GM12873 (cell line): Measurements from ENCODE around the gene TBCC.

Experiments used
- TF ChIP-seq, protein P1 (sequence below): IDR thresholded peaks from 2 replicates; pipeline ENCODE4 v1.5.1; 2012; ENCODE audit warnings: low read depth, mild to moderate bottlenecking, moderate library complexity, low read length, control low read depth; ENCODE audit not compliant: insufficient read depth; ENCODE audit errors: missing control alignments

Gene TBCC

DNA sequence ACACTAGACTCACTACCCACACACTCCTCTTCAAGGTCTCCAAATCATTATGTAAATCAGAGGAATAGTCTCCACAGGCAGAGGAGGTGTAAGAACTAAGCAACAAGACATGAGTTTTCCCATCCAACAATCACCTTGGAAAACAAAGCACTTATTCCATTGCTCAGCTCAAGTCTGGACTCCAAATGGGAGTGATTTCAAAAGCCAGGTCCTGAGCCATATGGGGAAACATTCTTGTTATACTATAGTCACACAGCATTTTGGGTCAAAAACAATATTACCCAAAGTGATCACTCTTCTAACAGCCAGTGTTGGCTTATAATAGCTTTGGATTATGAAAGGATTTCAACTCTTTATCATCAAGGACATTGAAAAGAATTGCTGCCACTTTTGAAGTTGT is 19.9 kb downstream of the TBCC start:
- TF ChIP-seq, protein P1, sequence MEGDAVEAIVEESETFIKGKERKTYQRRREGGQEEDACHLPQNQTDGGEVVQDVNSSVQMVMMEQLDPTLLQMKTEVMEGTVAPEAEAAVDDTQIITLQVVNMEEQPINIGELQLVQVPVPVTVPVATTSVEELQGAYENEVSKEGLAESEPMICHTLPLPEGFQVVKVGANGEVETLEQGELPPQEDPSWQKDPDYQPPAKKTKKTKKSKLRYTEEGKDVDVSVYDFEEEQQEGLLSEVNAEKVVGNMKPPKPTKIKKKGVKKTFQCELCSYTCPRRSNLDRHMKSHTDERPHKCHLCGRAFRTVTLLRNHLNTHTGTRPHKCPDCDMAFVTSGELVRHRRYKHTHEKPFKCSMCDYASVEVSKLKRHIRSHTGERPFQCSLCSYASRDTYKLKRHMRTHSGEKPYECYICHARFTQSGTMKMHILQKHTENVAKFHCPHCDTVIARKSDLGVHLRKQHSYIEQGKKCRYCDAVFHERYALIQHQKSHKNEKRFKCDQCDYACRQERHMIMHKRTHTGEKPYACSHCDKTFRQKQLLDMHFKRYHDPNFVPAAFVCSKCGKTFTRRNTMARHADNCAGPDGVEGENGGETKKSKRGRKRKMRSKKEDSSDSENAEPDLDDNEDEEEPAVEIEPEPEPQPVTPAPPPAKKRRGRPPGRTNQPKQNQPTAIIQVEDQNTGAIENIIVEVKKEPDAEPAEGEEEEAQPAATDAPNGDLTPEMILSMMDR, result no peak

DNA sequence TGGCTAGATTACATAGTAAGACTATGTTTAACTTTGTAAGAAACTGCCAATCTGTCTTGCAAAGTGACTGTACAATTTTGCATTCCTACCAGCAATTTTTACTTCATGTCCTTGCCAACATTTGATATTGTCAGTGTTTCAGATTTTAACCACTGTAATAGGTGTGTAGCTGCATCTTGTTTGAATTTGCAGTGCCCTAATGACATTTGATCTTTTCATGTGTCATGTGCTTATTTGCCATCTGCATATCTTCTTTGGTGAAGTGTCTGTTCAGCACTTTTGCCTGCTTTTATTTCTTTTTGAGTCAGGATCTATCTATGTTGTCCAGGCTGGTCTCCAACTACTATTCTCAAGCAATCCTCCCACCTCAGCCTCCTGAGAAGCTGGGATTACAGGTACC is 21.1 kb downstream of the TBCC start:
- TF ChIP-seq, protein P1, result no peak

DNA sequence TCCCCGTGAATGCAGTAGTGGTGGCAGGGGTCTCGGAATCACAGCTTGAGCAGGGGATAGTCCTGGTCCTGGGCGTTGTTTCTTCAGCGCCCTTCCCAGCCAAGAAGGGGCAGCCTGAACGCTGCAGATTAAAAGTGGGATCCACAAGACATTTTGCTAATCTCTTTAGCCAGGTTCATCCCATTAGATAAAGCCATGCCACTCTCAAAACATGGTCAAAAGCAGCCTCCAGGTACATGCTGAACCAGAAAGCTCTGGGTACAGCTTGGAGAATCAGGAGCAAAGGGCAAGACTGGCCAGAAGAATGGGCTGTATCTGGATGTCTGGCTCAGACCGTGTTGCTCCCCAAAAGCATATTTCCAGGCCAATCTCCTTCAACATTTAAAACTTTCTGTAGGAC is 23.4 kb downstream of the TBCC start, which contains the start of gene PRPH2:
TSS of gene PRPH2 (minus strand) at position 101 of the 400 bp plus-strand sequence. CDS start 263 bp downstream, outside the sequence.
- TF ChIP-seq, protein P1, result no peak

DNA sequence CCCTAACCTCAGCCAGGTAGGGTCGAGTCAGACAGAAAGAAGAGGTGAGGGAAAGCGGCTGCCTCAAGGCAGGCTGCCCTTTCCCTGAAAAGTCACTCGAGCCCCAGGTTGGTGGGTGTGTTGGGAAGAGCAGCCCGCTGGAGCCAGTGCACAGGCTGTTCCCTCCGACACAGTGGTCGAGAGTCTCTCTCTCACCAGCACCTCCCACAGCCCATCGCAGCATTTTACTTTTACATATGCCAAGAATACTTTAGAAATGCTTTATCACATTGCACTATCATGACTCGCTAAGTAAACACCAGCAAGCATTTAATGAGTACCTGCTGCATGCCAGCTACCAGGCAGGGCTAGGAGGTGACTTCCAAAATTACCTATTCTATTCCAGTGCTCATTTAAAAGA is 25.2 kb downstream of the TBCC start:
- TF ChIP-seq, protein P1, result no peak

DNA sequence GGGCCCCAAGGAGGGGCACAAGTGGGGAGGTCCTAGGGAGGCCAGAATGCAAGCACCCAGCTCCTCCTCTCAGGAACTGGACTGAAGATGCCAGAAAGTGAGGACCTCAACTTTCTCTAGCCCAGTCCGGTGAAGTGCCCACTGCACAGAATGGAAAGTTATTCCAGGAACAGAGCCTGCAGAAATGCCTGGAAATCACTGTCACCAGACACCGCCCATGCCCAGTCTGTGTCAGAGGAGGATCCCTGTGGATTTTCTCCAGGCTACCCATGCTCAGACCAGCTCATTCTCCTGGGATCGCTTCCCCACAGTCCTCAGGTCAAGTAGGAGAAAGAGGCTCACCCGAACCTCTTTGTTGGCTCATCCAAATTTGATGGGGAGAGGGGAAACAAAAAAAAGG is 30.0 kb downstream of the TBCC start:
- TF ChIP-seq, protein P1, result no peak

DNA sequence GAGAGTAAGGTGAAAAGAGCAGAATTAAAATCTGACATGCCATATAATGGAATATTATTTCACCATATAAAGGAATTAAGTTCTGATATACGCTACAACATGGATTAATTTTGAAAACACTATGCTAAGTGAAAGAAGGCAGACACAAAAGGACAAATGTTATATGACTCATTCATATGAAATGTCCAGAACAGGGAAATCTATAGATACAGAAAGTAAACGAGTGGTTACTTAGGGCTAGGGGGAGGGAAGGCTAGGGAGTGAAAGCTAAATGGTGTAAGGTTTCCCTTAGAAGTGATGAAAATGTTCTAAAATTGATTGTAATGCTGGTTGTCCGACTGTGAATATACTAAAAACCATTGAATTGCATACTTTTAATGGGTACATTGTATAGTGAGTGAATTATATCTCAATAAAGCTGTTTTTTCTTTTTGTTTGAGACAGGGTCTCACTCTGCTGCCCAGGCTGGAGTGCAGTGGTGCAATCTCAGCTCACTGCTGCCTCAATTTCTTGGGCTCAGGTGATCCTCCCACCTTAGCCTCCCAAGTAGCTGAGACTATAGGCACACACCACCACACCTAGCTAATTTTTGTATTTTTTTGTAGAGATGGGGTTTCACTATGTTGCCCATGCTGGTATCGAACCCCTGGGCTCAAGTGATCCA is 31.7 kb downstream of the TBCC start:
- TF ChIP-seq, protein P1, result no peak

DNA sequence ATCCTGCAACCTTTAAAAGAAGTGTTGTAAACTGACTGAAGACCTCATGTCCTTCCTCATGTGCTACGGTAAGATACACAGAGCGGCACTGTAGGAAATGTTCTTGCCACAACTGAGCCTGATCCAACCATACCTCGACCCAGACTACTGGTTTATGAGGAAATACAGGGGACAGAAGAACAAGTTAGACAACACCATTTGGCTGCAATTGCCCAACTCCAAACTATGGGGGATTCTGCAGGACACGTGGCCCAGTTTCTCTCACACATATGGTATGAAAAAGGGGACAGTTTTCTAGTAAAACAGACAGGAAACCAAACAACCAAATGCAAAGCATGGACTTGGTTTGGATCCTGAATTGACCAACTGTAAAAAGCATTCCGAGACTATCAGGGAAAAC is 34.0 kb downstream of the TBCC start:
- TF ChIP-seq, protein P1, result no peak

DNA sequence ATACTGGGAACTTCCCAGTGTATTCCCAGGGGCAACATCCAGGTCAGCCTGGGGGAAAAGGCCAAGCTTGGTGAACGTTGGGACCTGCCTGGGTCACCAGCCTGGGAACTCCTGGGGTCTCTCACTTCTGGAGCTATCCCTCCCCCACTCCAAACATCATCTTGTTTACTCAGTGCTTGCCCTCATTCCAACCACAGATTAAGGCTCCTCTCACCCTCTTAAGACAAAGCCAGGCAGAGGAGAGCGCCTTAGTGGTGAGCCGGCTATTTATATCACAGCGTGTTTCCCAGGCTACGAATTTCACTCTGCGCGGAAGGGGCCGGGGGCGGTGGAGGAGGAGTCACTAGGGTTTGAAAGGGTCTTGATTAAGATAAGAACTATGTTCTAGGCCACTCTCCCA is 35.6 kb downstream of the TBCC start:
- TF ChIP-seq, protein P1, result no peak
